HG03469 (cell line): ENCODE data around the gene APC2.
"Not testable (repeated sequence)": the region's sequence is repeated elsewhere in the genome, so short reads cannot be mapped to it uniquely, and the experiment has no call there.

Experiments used
- ATAC-seq: cut with Tn5 transposase; IDR thresholded peaks from one replicate; pipeline ENCODE4 v1.9.1; 2021; ENCODE audit warnings: mild to moderate bottlenecking, moderate library complexity, moderate number of reproducible peaks; ENCODE audit not compliant: unreplicated experiment

APC2 gene

DNA sequence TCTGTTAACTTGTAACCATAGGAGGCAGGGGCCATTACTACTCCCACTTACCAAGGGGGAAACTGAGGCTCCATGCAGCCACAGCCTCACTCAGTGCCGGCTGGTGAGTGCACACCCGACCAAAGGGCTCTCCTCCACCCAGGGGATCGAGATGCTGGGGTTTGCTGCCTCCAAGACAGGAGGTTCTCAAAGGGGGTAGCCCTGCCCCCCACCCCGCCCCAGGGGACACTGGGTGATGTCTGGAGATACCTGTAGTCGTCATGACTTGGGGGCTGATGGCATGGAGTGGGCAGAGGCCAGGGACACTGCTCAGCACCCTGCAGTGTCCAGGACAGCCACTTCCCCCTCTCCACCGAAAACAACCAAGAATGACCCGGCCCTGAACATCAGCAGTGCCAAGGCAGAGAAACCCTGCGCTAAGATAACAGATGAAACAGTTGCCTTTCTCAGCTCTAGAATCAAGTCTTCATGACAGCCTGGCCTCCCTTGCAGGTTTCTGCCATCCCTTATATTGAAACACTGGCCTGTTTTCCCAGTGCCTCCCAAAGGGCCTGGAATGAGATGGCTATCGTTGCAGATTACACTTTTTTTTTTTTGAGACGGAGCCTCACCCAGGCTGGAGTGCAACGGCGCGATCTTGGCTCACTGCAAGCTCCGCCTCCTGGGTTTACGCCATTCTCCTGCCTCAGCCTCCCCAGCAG is 44.3 kb downstream of the APC2 start:
- ATAC-seq, result no peak

DNA sequence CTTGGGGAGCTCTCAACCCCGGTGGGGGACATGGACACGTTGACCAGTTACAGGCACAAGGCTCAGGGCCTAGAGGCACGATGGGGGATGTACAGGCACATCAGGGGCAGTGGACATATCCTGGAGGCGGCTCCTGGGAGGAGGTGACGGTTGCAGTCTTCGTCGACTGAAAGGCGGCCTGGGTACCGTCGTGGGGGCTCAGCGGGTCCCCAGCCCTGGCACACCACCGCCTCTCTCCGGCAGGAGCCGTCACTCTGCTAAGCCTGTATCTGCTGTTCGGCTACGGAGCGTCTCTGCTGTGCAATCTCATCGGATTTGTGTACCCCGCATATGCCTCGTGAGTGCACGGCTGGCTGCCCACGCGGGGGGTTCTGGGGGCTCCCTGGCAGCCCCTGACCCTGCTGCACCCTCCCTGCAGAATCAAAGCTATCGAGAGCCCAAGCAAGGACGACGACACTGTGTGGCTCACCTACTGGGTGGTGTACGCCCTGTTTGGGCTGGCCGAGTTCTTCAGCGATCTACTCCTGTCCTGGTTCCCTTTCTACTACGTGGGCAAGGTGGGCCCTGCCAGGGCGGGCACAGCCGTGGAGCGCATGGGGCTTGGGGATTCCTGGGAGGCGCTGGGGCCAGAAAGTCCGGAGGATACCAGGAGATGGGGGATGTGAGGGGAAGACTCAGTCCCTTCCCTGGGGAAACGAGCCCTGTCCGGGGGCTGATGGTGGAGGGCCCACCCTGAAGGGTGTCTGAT is 45.3 kb downstream of the APC2 start:
- no peak for ATAC-seq

DNA sequence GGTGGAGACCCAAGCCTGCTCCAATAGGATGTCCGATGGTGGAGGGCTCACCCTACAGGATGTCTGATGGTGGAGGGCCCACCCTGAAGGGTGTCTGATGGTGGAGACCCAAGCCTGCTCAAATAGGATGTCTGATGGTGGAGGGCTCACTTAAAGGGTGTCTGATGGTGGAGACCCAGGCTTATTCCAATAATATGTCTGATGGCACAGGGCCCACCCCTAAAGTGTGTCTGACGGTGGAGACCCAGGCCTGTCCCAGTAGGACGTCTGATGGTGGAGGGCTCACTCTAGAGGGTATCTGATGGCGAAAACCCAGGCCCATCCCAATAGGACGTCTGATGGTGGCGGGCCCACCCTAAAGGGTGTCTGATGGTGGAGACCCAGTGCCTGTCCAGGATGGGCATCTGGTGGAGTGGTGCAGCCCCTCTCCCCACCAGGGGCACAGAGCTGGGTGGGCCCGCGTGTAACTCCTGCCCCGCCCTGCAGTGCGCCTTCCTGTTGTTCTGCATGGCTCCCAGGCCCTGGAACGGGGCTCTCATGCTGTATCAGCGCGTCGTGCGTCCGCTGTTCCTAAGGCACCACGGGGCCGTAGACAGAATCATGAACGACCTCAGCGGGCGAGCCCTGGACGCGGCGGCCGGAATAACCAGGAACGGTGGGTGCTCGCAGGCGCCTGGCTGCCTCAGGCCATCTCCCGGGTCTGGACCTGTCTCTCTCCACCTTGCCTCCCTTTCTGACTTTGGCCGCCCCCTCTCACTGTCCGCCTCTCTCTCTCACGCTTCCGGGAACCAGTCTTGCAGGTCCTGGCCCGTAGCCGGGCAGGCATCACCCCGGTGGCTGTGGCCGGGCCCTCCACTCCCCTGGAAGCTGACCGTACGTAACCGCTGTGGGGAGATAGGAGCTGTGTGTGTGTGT is 46.1 kb downstream of the APC2 start:
- ATAC-seq, result no peak

DNA sequence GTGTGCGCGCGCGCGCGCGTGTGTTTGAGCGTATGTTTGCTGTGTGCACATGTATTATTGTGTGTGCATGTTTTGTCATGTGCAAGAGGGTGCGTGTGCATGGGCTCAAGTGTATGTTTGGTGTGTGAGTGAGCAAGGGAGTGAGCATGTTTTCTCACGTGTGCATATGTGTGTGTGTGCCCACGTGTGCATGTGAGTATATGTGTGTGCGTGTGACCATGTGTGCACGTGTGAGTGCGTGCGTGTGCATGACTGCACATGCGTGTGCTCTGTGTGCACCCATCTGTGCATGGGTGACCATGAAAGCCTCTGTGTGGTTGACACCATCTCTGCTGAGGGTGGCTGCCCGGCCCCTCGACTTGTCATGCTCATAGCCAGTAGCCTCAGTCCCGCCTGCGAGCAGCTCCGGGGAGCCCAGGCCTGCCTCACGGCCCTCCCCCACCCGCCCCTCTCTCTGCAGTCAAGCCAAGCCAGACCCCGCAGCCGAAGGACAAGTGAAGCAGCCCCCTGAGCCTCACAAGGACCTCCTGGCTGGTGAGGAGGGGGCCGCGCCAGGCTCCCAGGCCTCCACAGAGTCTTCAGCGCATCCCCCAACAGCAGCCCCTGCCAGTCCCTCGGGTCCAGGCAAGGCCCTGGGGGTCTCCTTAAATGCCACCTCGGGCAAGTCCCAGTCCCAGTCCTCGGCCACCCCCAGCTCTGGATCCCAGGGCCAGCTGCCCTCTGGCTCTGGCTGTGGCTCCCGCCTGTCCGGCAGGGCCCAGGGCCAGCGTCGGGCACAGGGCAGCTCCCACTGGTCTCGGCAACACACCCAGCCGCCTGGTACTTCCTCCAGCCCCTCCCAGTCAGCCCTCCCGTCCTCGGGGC is 47.0 kb downstream of the APC2 start:
- no peak for ATAC-seq

DNA sequence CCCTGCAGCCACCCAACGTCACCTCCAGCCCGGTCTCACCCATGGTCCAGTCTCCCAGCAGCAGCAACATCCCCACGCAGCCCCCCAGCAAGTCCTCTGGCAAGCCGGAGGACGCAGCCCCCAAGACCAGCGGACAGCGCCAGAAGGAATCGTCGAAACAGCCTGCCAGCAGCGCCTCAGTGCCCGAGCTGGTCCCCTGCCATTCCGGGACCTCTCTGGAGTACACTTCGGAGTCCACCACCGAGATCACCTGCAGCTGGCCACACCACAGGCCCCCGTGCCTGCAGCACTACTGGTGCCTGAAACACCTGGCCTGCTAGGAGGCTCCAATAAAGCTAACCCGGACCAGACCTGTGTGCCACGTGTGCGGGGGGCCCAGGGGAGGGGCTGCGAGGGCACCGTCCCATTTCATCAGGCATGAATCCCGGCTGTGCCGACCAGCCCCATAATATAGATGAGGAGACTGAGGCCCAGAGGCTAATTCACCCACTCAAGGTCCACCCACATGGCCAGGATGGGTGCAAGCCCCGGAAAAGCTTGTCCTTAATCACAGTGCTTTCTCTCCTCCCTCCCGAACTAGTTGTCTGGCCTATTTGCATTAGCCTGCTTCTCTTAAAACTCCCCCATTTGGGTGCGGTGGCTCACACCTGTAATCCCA is 47.8 kb downstream of the APC2 start:
- no peak for ATAC-seq

DNA sequence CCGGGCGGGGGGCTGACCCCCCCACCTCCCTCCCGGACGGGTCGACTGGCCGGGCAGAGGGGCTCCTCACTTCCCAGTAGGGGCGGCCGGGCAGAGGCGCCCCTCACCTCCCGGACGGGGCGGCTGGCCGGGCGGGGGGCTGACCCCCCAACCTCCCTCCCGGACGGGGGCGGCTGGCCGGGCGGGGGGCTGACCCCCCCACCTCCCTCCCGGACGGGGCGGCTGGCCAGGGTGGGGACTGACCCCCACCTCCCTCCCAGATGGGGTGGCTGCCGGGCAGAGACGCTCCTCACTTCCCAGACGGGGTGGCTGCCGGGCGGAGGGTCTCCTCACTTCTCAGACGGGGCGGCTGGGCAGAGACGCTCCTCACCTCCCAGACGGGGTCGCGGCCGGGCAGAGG is 49.3 kb downstream of the APC2 start:
- not testable (repeated sequence) for ATAC-seq

DNA sequence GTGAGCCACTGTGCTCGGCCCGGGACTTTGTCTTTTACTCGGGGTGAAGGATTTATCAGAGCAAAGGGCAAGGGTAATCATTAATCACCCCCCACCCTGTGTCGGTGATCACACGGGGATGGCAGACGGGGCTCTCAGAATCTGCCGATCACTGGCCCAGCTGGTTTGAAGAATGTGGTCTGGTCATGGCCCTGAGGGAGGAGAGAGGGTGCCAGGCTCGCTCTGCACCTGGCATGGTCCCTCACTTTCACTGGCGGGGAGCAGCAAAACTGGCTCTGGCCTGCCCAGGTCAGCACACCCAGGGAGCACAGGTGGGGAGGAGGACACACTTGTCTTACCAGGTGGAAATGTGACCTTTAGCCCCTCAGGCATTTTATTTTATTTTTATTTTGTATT is 51.3 kb downstream of the APC2 start:
- ATAC-seq, result no peak

DNA sequence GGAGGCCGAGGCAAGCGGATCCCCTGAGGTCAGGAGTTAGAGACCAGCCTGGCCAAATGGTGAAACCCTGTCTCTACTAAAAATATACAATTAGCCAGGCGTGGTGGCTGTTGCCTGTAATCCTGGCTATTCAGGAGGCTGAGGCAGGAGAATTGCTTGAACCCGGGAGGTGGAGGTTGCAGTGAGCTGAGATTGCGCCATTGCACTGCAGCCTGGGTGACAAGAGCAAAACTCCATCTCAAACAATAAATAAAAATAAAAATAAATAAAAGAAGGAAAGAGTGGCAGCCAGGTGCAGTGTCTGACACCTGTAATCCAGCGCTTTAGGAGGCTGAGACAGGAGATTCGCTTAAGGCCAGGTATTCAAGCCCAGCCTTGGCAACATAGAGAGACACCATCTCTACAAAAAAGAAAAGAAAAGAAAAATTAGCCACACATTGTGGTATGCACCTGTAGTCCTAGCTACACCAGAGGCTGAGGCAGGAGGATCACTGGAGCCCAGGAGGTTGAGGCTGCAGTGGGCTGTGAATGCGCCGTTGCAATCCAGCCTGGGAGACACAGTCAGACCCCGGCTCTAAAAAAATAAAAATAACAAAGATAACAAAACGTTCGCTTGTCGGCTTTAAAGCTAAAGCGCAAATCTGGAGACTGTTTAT is 52.6 kb downstream of the APC2 start:
- ATAC-seq, result no peak

DNA sequence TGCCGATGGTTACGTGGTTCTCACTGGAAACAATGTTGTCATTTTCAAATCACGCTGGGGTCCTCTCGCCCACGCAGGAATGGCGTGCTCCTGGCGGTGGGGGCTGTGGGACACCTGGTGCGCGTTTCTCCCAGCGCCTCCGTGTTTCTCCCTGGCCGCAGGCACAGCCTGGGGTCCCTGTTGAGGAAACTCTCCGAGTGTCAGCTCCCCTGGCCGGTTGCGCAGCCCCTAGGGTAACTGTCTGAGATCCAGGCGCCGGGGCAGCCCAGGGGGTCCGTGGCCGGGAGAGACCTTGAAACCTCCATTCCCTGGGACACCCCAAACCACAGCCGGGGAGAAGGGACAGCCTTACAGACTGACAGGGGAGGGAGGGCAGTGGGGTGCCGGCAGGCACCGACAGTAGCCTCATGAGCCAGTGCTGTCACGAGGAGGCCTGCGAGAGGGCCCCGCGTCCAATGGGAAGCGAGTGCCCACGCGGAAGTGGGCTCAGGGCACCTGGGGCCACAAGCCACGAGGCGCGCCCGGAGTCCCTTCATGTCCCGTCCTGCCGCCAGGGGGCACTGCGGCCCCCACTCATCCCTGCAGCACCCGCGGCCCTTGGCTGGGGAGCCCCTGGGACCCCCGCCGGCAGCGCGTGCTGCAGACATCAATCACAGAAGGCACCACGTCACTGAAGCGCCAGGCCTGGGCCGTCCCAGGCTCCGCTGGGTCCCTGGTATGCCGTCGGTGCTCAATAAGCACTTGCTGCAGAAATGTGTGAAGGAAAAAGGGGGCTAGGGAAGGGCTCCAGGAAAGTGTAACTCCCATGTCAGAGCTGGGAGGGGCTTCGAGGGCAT is 53.4 kb downstream of the APC2 start:
- ATAC-seq, result no peak

DNA sequence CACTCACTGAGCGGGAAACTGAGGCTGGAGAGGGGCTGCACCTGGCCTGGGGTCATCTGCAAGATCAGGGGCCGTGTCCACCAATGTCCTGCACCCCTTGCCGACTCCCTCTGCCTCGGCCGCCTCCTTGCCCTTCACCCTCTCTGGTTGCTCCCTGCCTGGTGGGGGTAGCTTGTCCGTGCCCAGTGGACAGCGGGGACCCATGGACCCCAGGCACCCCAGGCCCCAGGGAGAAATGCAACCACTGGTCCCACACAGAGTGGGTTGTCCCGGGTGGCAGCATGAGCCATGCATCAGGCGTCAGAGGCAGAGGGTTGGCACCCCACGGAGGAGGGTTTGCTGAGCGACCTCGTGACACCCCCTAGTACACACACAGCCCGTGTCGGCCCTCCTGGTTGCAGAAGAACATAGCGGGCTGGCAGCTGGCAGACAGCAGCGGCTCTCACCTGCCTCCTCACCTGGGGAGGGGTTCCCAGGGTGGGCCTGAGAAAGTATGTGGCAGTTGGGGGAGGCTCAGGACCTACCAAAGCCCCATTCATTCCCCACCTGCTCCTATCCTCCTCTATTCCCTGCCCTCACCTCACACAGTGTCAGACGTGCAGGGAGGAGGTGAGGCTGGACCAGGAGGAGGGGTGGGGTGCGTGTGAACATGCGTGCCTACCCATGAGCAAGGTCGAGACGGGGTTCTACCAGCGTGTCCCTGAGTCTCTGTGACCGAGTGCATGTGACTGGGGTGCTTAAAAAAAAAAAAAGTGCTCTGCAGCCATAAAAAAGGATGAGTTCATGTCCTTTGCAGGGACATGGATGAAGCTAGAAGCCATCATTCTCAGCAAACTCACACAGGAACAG is 54.2 kb downstream of the APC2 start:
- no peak for ATAC-seq

DNA sequence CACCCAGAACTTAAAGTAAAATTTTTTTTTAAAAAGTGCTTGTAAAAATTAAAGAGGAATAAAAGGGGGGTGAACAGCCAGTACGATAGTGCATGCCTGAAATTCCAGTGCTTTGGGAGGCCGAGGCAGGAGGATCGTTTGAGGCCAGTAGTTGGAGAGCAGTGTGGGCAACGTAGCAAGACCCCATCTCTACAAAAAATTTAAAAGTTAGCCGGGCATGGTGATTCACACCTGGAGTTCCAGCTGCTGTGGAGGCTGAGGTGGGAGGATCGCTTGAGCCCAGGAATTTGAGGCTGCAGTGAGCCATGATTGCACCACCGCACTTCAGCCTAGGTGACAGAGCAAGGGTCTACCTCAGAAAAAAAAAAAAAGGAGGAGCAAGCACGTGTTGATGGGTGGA is 55.1 kb downstream of the APC2 start:
- no peak for ATAC-seq

DNA sequence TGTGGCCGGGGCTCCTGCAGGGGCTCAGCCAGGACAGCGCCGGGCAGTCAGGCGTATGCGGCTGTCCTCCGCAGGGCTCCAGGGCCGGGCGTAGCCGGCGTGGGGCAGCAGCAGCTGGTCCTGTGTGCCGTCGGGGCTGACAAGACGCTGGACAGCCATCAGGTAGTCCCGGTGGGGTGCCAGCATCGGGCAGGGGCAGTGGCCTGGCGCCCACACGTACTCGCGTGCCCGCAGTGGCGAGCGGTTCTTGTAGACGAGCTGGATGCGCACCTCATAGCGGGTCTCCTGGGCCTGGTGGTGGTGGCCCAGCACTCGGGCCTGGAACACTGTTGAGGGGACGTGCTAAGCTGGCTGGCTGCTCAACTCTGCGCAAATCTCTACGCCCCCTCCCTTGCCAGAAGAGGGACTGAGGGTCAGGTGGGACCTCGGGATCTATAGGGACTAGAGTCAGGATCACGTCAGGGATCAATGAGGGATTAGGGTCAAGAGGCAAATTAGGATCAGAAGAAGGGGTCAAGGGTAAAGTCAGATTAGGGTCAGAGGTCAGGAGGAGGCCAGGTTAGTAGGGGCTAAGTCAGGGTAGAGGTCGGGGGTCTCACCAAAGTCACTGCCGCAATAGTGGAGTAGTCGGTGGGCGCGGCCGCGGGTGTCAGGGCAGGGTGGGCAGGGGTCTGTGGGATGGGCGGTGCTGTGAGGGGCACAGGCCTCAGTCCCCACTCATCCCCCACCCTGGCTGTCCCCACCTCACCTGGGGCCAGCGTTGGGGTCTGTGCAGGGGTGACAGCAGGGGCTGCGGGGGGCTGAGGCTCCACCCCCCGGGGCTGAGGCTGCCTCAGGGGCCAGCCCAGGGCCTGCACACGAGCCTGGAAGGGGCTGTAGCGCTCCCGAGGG is 56.3 kb downstream of the APC2 start:
- ATAC-seq, result no peak

DNA sequence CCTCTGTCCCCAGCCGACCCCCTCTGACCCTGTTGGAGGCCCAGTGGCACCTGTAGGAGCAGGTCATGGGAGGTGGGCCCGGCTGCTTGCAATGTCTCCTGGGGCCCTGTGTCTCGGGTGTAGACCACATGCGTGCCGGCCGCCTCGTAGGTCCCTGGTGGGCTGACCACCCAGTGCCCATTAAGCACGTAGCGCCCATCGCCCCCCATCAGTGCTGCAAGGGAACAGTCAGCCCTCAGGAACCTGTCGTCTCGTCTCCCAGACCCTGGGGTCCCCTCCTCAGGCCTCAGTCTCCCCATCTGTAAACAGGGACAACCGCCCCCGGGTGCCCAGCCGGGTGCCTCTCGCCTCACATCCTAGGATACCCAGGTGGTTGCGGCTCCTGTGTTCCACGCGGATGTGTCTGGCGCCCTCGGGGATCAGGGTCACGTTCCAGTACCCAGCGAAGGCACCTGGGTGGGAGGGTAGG is 57.3 kb downstream of the APC2 start:
- ATAC-seq, result no peak

DNA sequence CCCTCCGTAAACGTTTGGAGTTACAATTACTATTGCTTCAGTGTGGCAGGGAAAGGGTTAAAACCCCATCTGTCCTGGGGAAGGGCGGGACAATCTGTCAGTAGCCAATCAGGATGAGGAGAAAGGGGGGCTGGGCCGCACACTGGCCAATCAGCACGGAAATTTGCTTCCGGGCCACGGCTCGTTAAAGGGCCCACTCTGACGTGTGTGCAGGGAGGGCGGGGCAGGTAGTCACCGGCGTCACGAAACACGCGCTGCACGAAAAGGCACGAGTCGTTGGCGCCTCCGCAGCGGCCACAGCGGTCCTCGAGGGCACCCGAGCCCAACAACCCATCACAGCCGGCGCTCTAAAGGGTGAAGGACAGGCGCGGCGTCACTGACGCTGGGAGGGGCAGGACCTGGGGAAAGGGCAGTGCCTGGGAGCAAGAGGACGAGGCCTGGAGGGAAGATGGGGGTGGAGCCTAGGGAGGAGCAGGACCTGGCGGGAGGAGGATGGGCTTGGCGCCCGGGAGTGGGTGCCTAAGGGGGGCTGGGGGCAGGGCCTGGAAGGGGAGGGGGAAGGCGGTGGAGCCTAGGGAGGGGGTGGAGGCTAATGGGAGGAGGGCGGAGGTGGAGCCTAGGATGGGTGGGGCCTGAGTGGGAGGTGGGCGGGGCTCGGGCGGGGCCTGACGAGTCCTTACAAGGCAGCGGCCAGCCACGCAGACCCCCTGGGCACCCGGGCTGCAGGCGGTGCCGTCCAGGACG is 58.0 kb downstream of the APC2 start:
- ATAC-seq, result no peak

DNA sequence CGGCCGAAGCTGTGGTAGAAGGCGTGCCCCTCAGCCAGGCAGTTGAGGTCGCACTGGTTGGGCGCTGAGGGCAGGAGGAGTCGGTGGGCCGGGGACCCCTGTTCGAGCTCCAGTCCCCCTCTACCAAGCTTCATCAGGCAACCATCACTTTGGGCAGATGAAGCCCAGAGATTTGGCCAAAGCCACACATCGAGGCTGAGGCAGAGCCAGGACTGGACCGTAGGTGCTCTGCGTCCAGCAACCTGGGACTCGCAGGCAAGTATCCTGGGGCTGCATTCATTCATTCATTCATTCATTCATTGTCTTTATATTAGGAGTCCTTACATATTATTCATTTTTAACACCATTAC is 58.6 kb downstream of the APC2 start:
- ATAC-seq, result no peak
